HG03135 (cell line): ENCODE measurements around the gene KCTD18.

Experiments
- ATAC-seq: cut with Tn5 transposase; IDR thresholded peaks from one replicate; pipeline ENCODE4 v1.9.1; 2021; ENCODE audit warnings: mild to moderate bottlenecking, moderate library complexity; ENCODE audit not compliant: unreplicated experiment

Gene KCTD18

GRCh38 chr2:200509612-200510433 is at the start of gene KCTD18:
TSS of gene KCTD18 (minus strand) at chr2:200510068. CDS start at chr2:200507016, 3,052 bp downstream.
- peak; percentile 98 for ATAC-seq

- ATAC-seq = no peak
Observed at GRCh38 chr2:200540793-200541192, 30.9 kb upstream of the KCTD18 start.

- ATAC-seq = no peak
Observed at GRCh38 chr2:200538139-200538538, 28.3 kb upstream of the KCTD18 start.

- no peak for ATAC-seq
Observed at GRCh38 chr2:200534572-200534971, 24.7 kb upstream of the KCTD18 start.

- ATAC-seq = no peak
Observed at GRCh38 chr2:200533754-200534153, 23.9 kb upstream of the KCTD18 start.

- ATAC-seq = no peak
Observed at GRCh38 chr2:200528228-200528627, 18.4 kb upstream of the KCTD18 start.

GRCh38 chr2:200525882-200526651 is 16.2 kb upstream of the KCTD18 start, which contains the start of gene SGO2:
TSS of gene SGO2 (plus strand) at chr2:200526207. CDS start at chr2:200532976, 6,769 bp downstream.
- peak; percentile 100 for ATAC-seq

GRCh38 chr2:200525551-200525881 is 15.6 kb upstream of the KCTD18 start:
- ATAC-seq = no peak

- ATAC-seq = no peak
Observed at GRCh38 chr2:200525066-200525465, 15.2 kb upstream of the KCTD18 start.

GRCh38 chr2:200523604-200524003 is 13.7 kb upstream of the KCTD18 start:
- no peak for ATAC-seq

- no peak for ATAC-seq
Observed at GRCh38 chr2:200523158-200523557, 13.3 kb upstream of the KCTD18 start.

- ATAC-seq = no peak
Observed at GRCh38 chr2:200515155-200515554, 5.3 kb upstream of the KCTD18 start.

- ATAC-seq = peak; percentile 0
Observed at GRCh38 chr2:200509235-200509611, 645 bp downstream of the KCTD18 start.

GRCh38 chr2:200507179-200507578 is 2.7 kb downstream of the KCTD18 start:
- no peak for ATAC-seq

- no peak for ATAC-seq
Observed at GRCh38 chr2:200506679-200507078, 3.2 kb downstream of the KCTD18 start.

- no peak for ATAC-seq
Observed at GRCh38 chr2:200502196-200502595, 7.7 kb downstream of the KCTD18 start.

- no peak for ATAC-seq
Observed at GRCh38 chr2:200498402-200499162, 11.3 kb downstream of the KCTD18 start.

GRCh38 chr2:200496696-200497095 is 13.2 kb downstream of the KCTD18 start:
- no peak for ATAC-seq

GRCh38 chr2:200494048-200494447 is 15.8 kb downstream of the KCTD18 start:
- ATAC-seq = no peak

GRCh38 chr2:200492656-200493055 is 17.2 kb downstream of the KCTD18 start:
- no peak for ATAC-seq

- ATAC-seq = no peak
Observed at GRCh38 chr2:200490001-200490400, 19.9 kb downstream of the KCTD18 start.
